Breast epithelium (tissue), 4 donors: ENCODE measurements around the gene EXD2. TPM values are rescaled to one million over a fixed set of nuclear protein-coding genes. Genes with fewer than 3 reads are reported as not detected.

ENCODE experiments used
- DNase-seq, 2 donors: peaks; one replicate each; pipeline ENCODE4 v3.0.0-alpha.2; 2019; ENCODE audit warnings: low spot score in 2 of 2
- H3K27ac ChIP-seq, 2 donors: fragments of 200-600 bp; sonication (generic) in 1 of 2; one replicate each; pipeline ENCODE4 v1.5.1; 2016 to 2019; ENCODE audit warnings: mild to moderate bottlenecking in 1 of 2
- H3K27me3 ChIP-seq, 2 donors: fragments of 200-600 bp; sonication (generic) in 1 of 2; one replicate each; pipeline versions ENCODE4 v1.5.1 to v1.6.0; 2017 to 2019; ENCODE audit warnings: control low read depth in 1 of 2, mild to moderate bottlenecking in 1 of 2
- H3K36me3 ChIP-seq: fragments of 200-600 bp; one replicate; pipeline ENCODE4 v1.5.1; 2019
- H3K4me1 ChIP-seq, 2 donors: fragments of 200-600 bp; sonication (generic); one replicate each; pipeline ENCODE4 v1.5.1; 2016 to 2019; ENCODE audit warnings: control low read depth in 1 of 2
- H3K4me3 ChIP-seq, 3 donors: fragments of 200-600 bp; sonication (generic); 1 replicate in 2 of 3; 2 replicates in 1 of 3; pipeline ENCODE4 v1.5.1; 2016 to 2019; ENCODE audit warnings: mild to moderate bottlenecking in 3 of 3, moderate library complexity in 2 of 3
- H3K9me3 ChIP-seq, 2 donors: fragments of 200-600 bp; sonication (generic) in 1 of 2; one replicate each; pipeline ENCODE4 v1.5.1; 2016 to 2019; ENCODE audit warnings: control low read depth in 1 of 2
- CTCF ChIP-seq, 3 donors: fragments of 450-650 bp; IDR thresholded peaks; one replicate each; pipeline ENCODE4 v1.5.1; 2016 to 2017; ENCODE audit warnings: antibody characterized with exemption in 3 of 3, mild to moderate bottlenecking in 3 of 3, moderate library complexity in 3 of 3
- POLR2A ChIP-seq: fragments of 450-650 bp; IDR thresholded peaks from one replicate; pipeline ENCODE4 v1.6.1; 2016; ENCODE audit warnings: antibody characterized with exemption, mild to moderate bottlenecking, moderate library complexity
- POLR2AphosphoS5 ChIP-seq, 3 donors: sonication (generic); formaldehyde crosslinking; IDR thresholded peaks; one replicate each; pipeline ENCODE4 v1.6.1; 2017; ENCODE audit warnings: antibody characterized with exemption in 3 of 3
- intact Hi-C: fragments of 100-400 bp; cut with DNase I; formaldehyde crosslinking; loops from one replicate; pipeline ENCODE4 v1.15.1; 2023; ENCODE audit warnings: low total_unique reads
- total RNA-seq, 3 donors: library from RNA; depleted of rRNA; stranded (reverse); fragments of >200 nt; gene quantifications; one replicate each; pipeline ENCODE4 v1.1.0, GENCODE V29; 2016

Gene EXD2
- total RNA-seq, 3 donors from 2014 or later: 17.1 to 32.5 (median 23.3) TPM

- Histone ChIP-seq H3K4me3 (no peak overlapping the region), H3K36me3 (no peaks in the 10 kb centered on the region), H3K4me1 (no peaks in the 10 kb centered on the region), H3K27ac (no peak overlapping the region), H3K27me3 (no peaks in the 10 kb centered on the region), H3K9me3 (no peaks in the 10 kb centered on the region)
- intact Hi-C loops: no loop called here
- TF ChIP-seq POLR2A: no peak
- TF ChIP-seq CTCF (IDR thresholded peaks at IDR 0.05): no peak
- TF ChIP-seq POLR2AphosphoS5 (IDR thresholded peaks at IDR 0.05): no peak
- DNase-seq: no peak
Observed at GRCh38 chr14:69280746-69281291, 89.5 kb downstream of the EXD2 start.

- no peak overlapping the region for H3K4me3 ChIP-seq
- no peaks in the 10 kb centered on the region for H3K36me3 ChIP-seq
- no peak overlapping the region for H3K27ac ChIP-seq
- no peaks in the 10 kb centered on the region for H3K9me3 ChIP-seq
- no peaks in the 10 kb centered on the region for H3K4me1 ChIP-seq
- no peak for DNase-seq
- TF ChIP-seq POLR2A (no peak), POLR2AphosphoS5 (IDR thresholded peaks at IDR 0.05) (no peak), CTCF (IDR thresholded peaks at IDR 0.05) (no peak)
- H3K27me3 ChIP-seq: no peaks in the 10 kb centered on the region
- intact Hi-C loops: no loop called here
Observed at GRCh38 chr14:69281450-69282169, 90.3 kb downstream of the EXD2 start.

DNA sequence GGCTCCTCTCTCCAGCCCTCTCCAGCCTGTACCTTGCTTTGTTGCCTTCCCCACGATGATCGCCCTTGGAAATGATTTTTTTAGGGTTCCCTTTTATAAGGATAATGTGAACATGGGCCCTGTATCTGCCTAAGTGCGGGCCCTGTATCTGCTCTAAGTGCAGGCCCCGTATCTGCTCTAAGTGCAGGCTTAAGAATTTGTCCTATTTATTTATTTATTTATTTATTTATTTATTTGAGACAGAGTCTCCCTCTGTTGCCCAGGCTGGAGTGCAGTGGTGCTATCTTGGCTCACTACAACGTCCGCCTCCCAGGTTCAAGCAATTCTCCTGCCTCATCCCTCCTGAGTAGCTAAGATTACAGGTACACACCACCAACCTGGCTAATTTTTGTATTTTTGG is 91.2 kb downstream of the EXD2 start:
- no peaks in the 10 kb centered on the region for H3K9me3 ChIP-seq
- TF ChIP-seq CTCF (IDR thresholded peaks at IDR 0.05): no peak
- no peak for TF ChIP-seq POLR2AphosphoS5 (IDR thresholded peaks at IDR 0.05)
- TF ChIP-seq POLR2A: no peak
- peaks cover 0 to 4% of the 10 kb centered on the region in 2 donors for H3K4me1 ChIP-seq
- intact Hi-C loops: no loop called here
- no peaks in the 10 kb centered on the region for H3K27me3 ChIP-seq
- H3K36me3 ChIP-seq: no peaks in the 10 kb centered on the region
- H3K27ac ChIP-seq: no peak overlapping the region
- H3K4me3 ChIP-seq: no peak overlapping the region
- no peak for DNase-seq

DNA sequence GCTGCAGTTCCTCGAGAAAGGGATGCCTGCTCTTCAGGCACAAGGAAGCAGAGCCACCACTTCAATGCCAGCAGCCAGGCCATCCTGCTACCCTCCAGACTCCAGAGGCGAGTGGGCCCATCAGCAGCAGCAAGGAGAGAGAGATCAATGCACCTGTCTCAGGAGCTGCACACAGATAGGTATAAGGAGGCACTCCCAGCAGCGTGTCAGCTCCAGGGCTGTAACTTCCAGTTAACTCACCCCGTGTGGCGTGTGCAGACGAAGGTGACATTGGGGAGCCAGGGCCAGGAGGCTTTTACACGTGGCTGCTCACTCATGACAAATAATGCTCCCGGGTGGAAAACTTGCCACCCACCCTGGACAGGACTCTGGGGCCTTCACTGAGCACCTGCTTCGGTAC is 92.9 kb downstream of the EXD2 start:
- no peak for DNase-seq
- intact Hi-C loops: no loop called here
- H3K9me3 ChIP-seq: no peaks in the 10 kb centered on the region
- H3K36me3 ChIP-seq: no peaks in the 10 kb centered on the region
- H3K4me3 ChIP-seq: no peak overlapping the region
- TF ChIP-seq POLR2A: no peak
- TF ChIP-seq POLR2AphosphoS5 (IDR thresholded peaks at IDR 0.05): no peak
- no peak for TF ChIP-seq CTCF (IDR thresholded peaks at IDR 0.05)
- no peaks in the 10 kb centered on the region for H3K27me3 ChIP-seq
- H3K27ac ChIP-seq: no peak overlapping the region
- peaks cover 0 to 11% of the 10 kb centered on the region in 2 donors for H3K4me1 ChIP-seq

DNA sequence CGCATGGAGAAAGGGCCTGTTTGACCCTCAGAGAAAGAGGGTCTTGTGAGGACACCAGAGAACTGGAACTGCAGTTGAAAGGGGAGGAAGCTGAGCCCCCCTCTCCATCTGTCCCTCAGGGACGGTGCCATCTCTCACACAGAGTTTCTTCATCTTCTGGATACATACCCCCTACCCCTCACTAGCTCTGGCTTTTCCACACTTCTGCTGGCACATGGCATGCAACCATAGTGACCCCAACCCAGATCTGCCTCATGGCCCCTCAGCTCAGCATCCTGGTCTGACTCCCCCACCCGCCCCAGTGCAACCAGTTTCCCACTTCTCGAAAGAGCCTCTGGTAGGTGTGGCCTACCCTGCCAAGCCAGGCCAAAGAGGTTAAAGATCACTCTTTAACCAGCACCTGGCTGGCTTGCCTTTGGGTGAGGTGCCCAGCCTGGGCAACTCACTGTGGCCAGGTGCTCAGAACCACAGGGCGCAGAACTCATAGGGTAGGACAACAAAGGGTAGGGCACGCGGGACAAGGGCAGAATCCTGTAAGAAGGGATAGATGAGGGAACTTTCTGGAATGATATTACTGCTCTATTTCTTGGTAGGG is 94.5 kb downstream of the EXD2 start:
- H3K4me1 ChIP-seq: peaks cover 4 to 11% of the 10 kb centered on the region in 2 donors
- DNase-seq: no peak
- TF ChIP-seq CTCF (IDR thresholded peaks at IDR 0.05): no peak
- peak overlapping the region in 1 of 2 donors; percentile 52 for H3K27ac ChIP-seq
- intact Hi-C loops: no loop called here
- H3K27me3 ChIP-seq: no peaks in the 10 kb centered on the region
- H3K9me3 ChIP-seq: no peaks in the 10 kb centered on the region
- H3K36me3 ChIP-seq: no peaks in the 10 kb centered on the region
- no peak overlapping the region for H3K4me3 ChIP-seq
